Karpas-422 (cell line): ENCODE results near the gene BRS3. TPM values are rescaled to one million over a fixed set of nuclear protein-coding genes. Genes with fewer than 3 reads are reported as not detected.
A peak's percentile ranks its signal among the peaks of the same experiment; 100 is the strongest.
"Not testable (repeated sequence)": the region's sequence is repeated elsewhere in the genome, so short reads cannot be mapped to it uniquely, and the experiment has no call there.

ENCODE experiments used
- DNase-seq: peaks from one replicate; pipeline ENCODE4 v3.0.0-alpha.2; 2015
- H2AFZ ChIP-seq: fragments of 200-600 bp; sonication (generic); 2 replicates; pipeline ENCODE4 v1.6.1; 2014; ENCODE audit warnings: antibody characterized with exemption, low read length, mixed read lengths
- H3K27ac ChIP-seq: fragments of 200-600 bp; sonication (generic); 2 replicates; pipeline ENCODE4 v1.5.1; 2014; ENCODE audit warnings: mild to moderate bottlenecking, low read length, moderate library complexity
- H3K27me3 ChIP-seq: fragments of 200-600 bp; sonication (generic); 2 replicates; pipeline ENCODE4 v1.6.1; 2014; ENCODE audit warnings: low read length, mixed read lengths
- H3K36me3 ChIP-seq: fragments of 200-600 bp; sonication (generic); 2 replicates; pipeline ENCODE4 v1.6.1; 2014; ENCODE audit warnings: low read length, mixed read lengths; ENCODE audit not compliant: insufficient read depth
- H3K4me1 ChIP-seq: fragments of 200-600 bp; sonication (generic); 2 replicates; pipeline ENCODE4 v1.6.1; 2014; ENCODE audit warnings: mild to moderate bottlenecking, low read length, mixed read lengths
- H3K4me2 ChIP-seq: fragments of 200-600 bp; sonication (generic); 2 replicates; pipeline ENCODE4 v1.6.1; 2014; ENCODE audit warnings: low read length, low read depth, mild to moderate bottlenecking; ENCODE audit not compliant: poor library complexity, severe bottlenecking
- H3K4me3 ChIP-seq: fragments of 200-600 bp; sonication (generic); 2 replicates; pipeline ENCODE4 v1.5.1; 2014; ENCODE audit warnings: mild to moderate bottlenecking, antibody characterized with exemption, low read length, mixed read lengths
- H3K79me2 ChIP-seq: fragments of 200-600 bp; sonication (generic); 2 replicates; pipeline ENCODE4 v1.6.1; 2014; ENCODE audit warnings: mild to moderate bottlenecking, low read length, mixed read lengths
- H3K9ac ChIP-seq: fragments of 200-600 bp; sonication (generic); 2 replicates; pipeline ENCODE4 v1.6.0; 2014; ENCODE audit warnings: low read length
- H3K9me2 ChIP-seq: fragments of 200-600 bp; sonication (generic), shearing (Covaris generic); replicated peaks from 2 replicates; pipeline ENCODE4 v1.6.0; 2014; ENCODE audit warnings: mild to moderate bottlenecking, low read length, moderate library complexity; ENCODE audit not compliant: insufficient read depth
- H3K9me3 ChIP-seq: fragments of 300-700, 200-600 bp; sonication (generic); 2 replicates; pipeline ENCODE4 v1.6.1; 2014; ENCODE audit warnings: low read length, mixed read lengths
- H4K20me1 ChIP-seq: fragments of 200-600 bp; sonication (generic); 2 replicates; pipeline ENCODE4 v1.6.1; 2014; ENCODE audit warnings: mild to moderate bottlenecking, antibody characterized with exemption, low read length, low read depth; ENCODE audit not compliant: insufficient read depth
- total RNA-seq: library from RNA; depleted of rRNA; stranded (reverse); fragments of >200 nt; shearing (Covaris generic); gene quantifications from 2 replicates; pipeline ENCODE4 v1.2.3, GENCODE V29; 2014; ENCODE audit warnings: low replicate concordance; rRNA removed

The BRS3 gene
- total RNA-seq: not detected in 2 replicates

- no peaks in the 10 kb centered on the region for H3K9me3 ChIP-seq
- H3K4me2 ChIP-seq: no peak within 1 kb of the TSS
- no peaks in the 10 kb centered on the region for H3K79me2 ChIP-seq
- no peak within 1 kb of the TSS for H3K27ac ChIP-seq
- H3K4me1 ChIP-seq: no peaks in the 10 kb centered on the region; the same call in 1 of the 2 replicates
- H3K27me3 ChIP-seq: 0 out of 2 replicates have a peak, but pooled peaks cover 2% of the 10 kb centered on the region
- no peaks in the 10 kb centered on the region for H3K9me2 ChIP-seq
- H3K36me3 ChIP-seq: no peaks in the 10 kb centered on the region
- H3K9ac ChIP-seq: no peak within 1 kb of the TSS
- no peak within 1 kb of the TSS for H2AFZ ChIP-seq
- no peak within 1 kb of the TSS for H3K4me3 ChIP-seq
- H4K20me1 ChIP-seq: no peaks in the 10 kb centered on the region
- DNase-seq: peak; percentile 31
Measured at GRCh38 chrX:136487647-136488046, at the start of gene BRS3. BRS3 (plus strand) TSS chrX:136487947; CDS start chrX:136488115, 168 bp downstream.

GRCh38 chrX:136438192-136438591, 49.6 kb upstream of the BRS3 start:
- Histone ChIP-seq H3K27me3 (no peaks in the 10 kb centered on the region), H3K27ac (no peak overlapping the region), H3K9me2 (no peaks in the 10 kb centered on the region), H3K4me2 (no peak overlapping the region), H3K36me3 (no peaks in the 10 kb centered on the region), H2AFZ (no peak overlapping the region), H3K79me2 (no peaks in the 10 kb centered on the region), H3K4me3 (no peak overlapping the region), H3K4me1 (no peaks in the 10 kb centered on the region), H3K9me3 (no peaks in the 10 kb centered on the region), H4K20me1 (no peaks in the 10 kb centered on the region), H3K9ac (no peak overlapping the region)
- DNase-seq: no peak

GRCh38 chrX:136445674-136446073, 42.1 kb upstream of the BRS3 start:
- H3K27me3 ChIP-seq, H3K79me2 ChIP-seq, H3K4me3 ChIP-seq, H3K4me1 ChIP-seq, H3K9me3 ChIP-seq, DNase-seq, H3K9ac ChIP-seq, H3K4me2 ChIP-seq, H4K20me1 ChIP-seq, H2AFZ ChIP-seq, H3K27ac ChIP-seq, H3K36me3 ChIP-seq, H3K9me2 ChIP-seq: not testable (repeated sequence)

- Histone ChIP-seq H3K9ac (no peak overlapping the region), H3K9me2 (no peaks in the 10 kb centered on the region), H3K4me1 (no peaks in the 10 kb centered on the region), H3K79me2 (no peaks in the 10 kb centered on the region), H3K4me3 (no peak overlapping the region), H4K20me1 (no peaks in the 10 kb centered on the region), H3K36me3 (no peaks in the 10 kb centered on the region), H3K27ac (no peak overlapping the region), H3K4me2 (no peak overlapping the region), H2AFZ (no peak overlapping the region), H3K27me3 (no peaks in the 10 kb centered on the region), H3K9me3 (no peaks in the 10 kb centered on the region)
- no peak for DNase-seq
Measured at GRCh38 chrX:136446208-136446607, 41.5 kb upstream of the BRS3 start.

GRCh38 chrX:136447308-136447707, 40.4 kb upstream of the BRS3 start:
- no peaks in the 10 kb centered on the region for H3K4me1 ChIP-seq
- no peaks in the 10 kb centered on the region for H3K36me3 ChIP-seq
- H2AFZ ChIP-seq: no peak overlapping the region

GRCh38 chrX:136447968-136448367, 39.8 kb upstream of the BRS3 start:
- Histone ChIP-seq H3K9ac (no peak overlapping the region), H4K20me1 (no peaks in the 10 kb centered on the region), H3K9me2 (no peaks in the 10 kb centered on the region), H3K79me2 (no peaks in the 10 kb centered on the region), H3K9me3 (no peaks in the 10 kb centered on the region), H2AFZ (no peak overlapping the region), H3K4me1 (no peaks in the 10 kb centered on the region), H3K27ac (no peak overlapping the region), H3K4me2 (no peak overlapping the region), H3K4me3 (no peak overlapping the region), H3K36me3 (no peaks in the 10 kb centered on the region), H3K27me3 (no peaks in the 10 kb centered on the region)
- DNase-seq: no peak

More at GRCh38 chrX:136447308-136447707, 40.4 kb upstream of the BRS3 start:
- Histone ChIP-seq H3K27ac (no peak overlapping the region), H4K20me1 (no peaks in the 10 kb centered on the region), H3K4me2 (no peak overlapping the region), H3K4me3 (no peak overlapping the region), H3K79me2 (no peaks in the 10 kb centered on the region), H3K9me2 (no peaks in the 10 kb centered on the region), H3K27me3 (no peaks in the 10 kb centered on the region), H3K9me3 (no peaks in the 10 kb centered on the region), H3K9ac (no peak overlapping the region)
- DNase-seq: no peak

GRCh38 chrX:136450050-136450830, 37.5 kb upstream of the BRS3 start:
- no peaks in the 10 kb centered on the region for H4K20me1 ChIP-seq
- no peaks in the 10 kb centered on the region for H3K27me3 ChIP-seq
- no peaks in the 10 kb centered on the region for H3K9me2 ChIP-seq
- no peaks in the 10 kb centered on the region for H3K79me2 ChIP-seq
- H3K27ac ChIP-seq: no peak overlapping the region
- no peak overlapping the region for H2AFZ ChIP-seq
- no peak overlapping the region for H3K9ac ChIP-seq
- H3K4me3 ChIP-seq: no peak overlapping the region
- no peaks in the 10 kb centered on the region for H3K4me1 ChIP-seq
- H3K9me3 ChIP-seq: no peaks in the 10 kb centered on the region
- DNase-seq: no peak
- H3K4me2 ChIP-seq: no peak overlapping the region
- no peaks in the 10 kb centered on the region for H3K36me3 ChIP-seq

- Histone ChIP-seq H3K4me3 (no peak overlapping the region), H3K27ac (no peak overlapping the region), H3K9me3 (no peaks in the 10 kb centered on the region), H3K79me2 (no peaks in the 10 kb centered on the region), H3K27me3 (no peaks in the 10 kb centered on the region), H3K9ac (no peak overlapping the region), H3K4me2 (no peak overlapping the region), H4K20me1 (no peaks in the 10 kb centered on the region), H2AFZ (no peak overlapping the region), H3K36me3 (no peaks in the 10 kb centered on the region), H3K9me2 (no peaks in the 10 kb centered on the region), H3K4me1 (no peaks in the 10 kb centered on the region)
- no peak for DNase-seq
Measured at GRCh38 chrX:136452614-136453013, 35.1 kb upstream of the BRS3 start.
